ENCODE measurements around the gene LARP1.
"Not testable (repeated sequence)": the region's sequence is repeated elsewhere in the genome, so short reads cannot be mapped to it uniquely, and the experiment has no call there.

The LARP1 gene

GRCh38 chr5:154793599-154794524, 38.7 kb downstream of the LARP1 start:
- DNase-seq (ENCODE audit: low read depth): no peak

- DNase-seq (ENCODE audit: low read depth): no peak
These were observed 39.5 kb downstream of the LARP1 start for GRCh38 chr5:154794525-154795234.

DNA sequence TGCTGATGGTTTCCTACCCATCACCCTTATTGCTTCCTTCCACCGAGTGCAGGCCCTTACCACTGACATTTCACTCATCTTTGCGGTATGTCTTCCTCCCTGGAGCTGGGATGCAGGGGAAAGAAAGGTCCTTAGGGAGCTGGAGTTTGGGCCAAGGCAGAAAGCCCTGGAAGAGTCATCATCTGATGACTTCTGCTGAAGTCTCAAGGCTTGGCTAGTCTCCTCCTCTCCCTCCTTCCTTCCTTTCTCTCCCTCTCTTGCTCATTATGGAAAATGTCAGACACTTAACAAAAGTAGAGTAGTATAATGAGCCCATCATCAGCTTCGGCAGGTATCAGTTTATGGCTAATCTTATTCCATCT, 40.0 kb downstream of the LARP1 start:
- DNase-seq (ENCODE audit: low read depth): no peak

- no peak for DNase-seq (ENCODE audit: low read depth)
These were observed 42.6 kb downstream of the LARP1 start for GRCh38 chr5:154797762-154798161.

GRCh38 chr5:154800582-154800981, 45.4 kb downstream of the LARP1 start:
- DNase-seq (ENCODE audit: low read depth): no peak

DNA sequence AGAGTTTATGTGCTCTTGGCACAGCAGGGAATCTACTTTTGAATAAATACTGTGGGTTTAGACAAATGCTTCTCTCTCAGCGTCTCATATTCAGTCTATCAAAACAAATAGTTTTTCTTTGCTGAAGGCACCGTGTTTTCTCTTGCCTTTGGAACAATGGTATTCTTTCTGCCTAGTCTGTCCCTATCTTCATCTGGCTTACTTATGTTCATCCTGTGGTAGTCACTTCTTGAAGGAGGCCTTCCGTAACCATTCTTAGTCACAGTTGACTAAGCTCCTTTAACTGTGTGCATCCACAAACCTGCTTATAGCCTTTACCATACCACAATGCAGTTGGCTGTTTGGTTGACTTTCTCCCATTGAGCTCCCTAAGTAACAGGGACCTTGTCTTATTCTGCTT, 45.9 kb downstream of the LARP1 start:
- DNase-seq (ENCODE audit: low read depth): no peak

- no peak for DNase-seq (ENCODE audit: low read depth)
These were observed 46.9 kb downstream of the LARP1 start for GRCh38 chr5:154802050-154802449.

DNA sequence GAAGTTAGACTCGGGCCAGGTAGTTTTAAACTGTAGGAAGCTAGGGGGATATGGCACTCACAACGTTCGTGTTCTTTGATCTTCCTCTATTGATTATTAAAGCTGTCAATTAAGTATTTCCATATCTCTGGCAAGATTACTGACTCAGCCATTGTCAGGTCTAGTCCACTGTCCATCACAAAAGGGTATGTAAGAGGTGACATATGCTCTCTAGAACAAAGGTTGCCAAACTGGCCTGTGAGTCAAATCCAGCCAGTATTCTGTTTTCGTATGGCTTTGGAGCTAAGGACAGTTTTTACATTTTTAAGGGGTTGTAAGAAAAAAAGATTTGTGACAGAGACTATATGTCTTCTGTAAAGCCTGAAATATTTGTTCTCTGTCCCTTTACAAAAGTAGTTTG, 51.0 kb downstream of the LARP1 start:
- DNase-seq (ENCODE audit: low read depth): no peak

- DNase-seq (ENCODE audit: low read depth): no peak
These were observed 56.1 kb downstream of the LARP1 start for GRCh38 chr5:154811239-154811638.

DNA sequence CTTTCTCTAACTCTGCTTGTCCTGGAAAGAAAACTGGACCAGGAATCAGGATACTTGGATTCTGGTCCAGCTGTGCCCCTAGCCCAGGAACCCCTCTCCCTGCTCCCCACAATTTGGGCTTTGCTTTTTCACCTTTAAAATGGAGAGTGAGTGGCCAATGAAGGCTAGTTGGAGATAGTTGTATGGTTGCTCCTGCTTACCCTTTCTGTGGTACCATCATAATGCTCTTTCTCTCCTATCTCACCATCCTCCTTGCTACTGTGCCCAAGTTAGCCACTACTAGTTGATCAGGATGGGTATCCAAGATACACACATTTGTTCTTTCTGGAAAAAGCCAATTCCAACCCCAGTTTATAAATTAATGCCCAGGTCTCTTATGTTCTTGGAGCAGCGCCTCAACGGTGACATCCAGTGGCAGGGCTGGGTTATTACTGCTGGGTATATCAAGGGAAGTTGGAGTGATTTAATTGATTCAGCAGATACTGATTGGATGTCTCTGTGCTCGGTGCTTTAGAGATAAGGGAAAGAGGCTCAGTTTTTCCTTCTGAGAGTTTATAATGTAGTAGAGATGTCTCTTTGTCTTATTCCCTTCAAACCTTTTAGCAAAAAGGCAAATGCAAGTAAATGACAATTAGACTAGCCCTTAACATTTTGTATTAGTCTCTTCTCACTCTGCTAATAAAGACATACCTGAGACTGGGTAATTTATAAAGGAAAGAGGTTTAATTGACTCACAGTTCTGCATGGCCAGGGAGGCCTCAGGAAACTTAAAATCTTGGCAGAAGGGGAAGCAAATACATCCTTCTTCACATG, 56.7 kb downstream of the LARP1 start:
- peak; percentile 38 for DNase-seq (ENCODE audit: low read depth)

GRCh38 chr5:154813158-154813557, 58.0 kb downstream of the LARP1 start:
- no peak for DNase-seq (ENCODE audit: low read depth)

GRCh38 chr5:154813736-154814135, 58.6 kb downstream of the LARP1 start:
- no peak for DNase-seq (ENCODE audit: low read depth)

DNA sequence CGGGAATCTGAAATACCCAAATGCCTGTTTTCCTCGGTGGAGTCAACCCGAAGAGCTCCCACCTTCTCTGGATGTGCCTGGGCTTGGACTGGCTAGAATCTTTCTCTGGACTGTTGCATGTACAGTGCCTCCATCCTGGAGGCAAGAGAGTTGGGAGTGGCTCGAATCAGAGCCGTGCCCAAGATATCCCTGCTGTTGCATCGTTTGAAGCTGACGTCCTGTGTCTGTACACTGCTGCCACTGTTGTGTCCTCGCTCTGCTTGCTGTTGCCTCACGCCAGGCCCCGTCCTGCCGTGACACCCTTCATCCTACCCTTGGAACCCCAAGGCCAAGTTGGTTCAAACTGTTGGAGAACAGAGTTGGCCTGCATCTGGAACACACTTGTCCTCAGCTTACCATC, 59.8 kb downstream of the LARP1 start:
- DNase-seq (ENCODE audit: low read depth): no peak

DNA sequence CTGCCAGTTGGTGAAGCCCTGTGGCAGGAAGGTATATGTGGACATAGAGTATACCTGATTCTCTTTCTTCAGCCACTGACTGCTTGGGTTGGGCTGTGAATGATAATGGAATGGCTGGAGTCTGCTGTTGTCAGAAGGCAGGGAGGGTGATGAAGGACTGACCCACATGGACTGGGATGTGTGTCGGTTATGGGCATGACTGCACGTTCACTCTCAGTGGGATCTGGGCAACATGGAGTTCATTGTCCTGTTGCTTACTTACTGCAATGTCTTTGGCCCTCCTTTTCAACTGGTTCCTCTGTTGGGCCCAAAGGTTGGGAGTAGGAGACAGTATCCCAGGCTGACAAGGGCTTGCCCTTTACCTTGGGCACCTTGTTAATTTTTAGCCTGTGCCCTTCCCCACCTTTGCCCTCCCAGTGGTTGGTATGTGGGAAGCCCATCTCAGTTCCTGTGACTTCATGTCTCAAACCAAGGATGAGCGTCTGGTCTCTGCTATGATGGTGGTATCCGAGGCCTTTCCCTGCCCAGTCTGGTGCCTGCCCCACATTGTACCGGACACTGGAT, 60.6 kb downstream of the LARP1 start:
- no peak for DNase-seq (ENCODE audit: low read depth)

- no peak for DNase-seq (ENCODE audit: low read depth)
These were observed 61.8 kb downstream of the LARP1 start for GRCh38 chr5:154816891-154817492.

DNA sequence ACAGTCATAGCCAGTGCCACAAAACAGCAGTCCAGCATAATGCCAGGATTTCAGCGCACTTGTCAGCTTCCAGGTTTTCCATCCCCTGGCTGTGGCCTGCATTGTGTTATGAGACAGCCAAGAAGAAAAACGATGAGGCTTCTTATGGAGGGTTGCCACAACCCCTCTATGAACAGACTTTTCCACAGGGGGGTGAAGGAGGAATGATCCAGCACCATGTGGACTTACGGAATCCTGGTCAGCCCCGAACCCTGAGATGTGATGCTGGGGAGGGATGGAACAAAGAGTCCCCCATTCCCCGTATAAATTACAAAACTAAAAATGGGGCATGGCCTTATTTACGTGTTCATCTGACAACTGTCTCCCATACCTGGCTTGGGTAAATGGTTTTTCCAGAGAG, 62.6 kb downstream of the LARP1 start:
- no peak for DNase-seq (ENCODE audit: low read depth)

DNA sequence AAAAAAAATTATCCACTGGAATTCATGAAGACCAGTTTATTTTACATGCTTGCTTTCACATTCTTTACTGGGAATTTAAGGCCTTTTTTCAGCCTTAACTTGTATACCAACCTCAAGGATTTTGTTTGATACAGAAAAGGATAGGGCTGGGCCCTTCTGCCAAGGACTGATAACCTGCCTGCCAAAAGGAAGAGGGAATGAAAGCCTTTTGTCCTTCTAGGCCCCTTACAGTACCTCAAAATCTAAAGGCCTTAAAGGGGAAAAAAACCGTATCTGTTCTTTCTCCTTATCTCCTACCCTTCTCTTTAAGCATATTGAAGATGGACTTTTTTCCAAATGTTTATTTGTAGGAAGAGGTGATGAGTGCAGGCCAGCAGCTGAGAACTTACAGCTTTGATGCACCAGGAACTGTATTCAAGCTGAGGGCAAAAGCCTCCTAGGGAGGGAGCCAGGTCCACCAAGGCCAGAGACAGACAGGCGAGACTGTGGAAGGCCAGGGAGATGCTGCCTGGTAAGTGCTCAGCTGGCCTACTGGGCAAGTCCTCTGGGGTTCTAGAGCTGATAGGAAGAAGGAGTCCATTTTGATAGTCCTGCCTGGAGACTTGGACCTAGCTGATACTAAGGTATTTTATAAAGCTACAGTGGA, 63.4 kb downstream of the LARP1 start:
- DNase-seq (ENCODE audit: low read depth): no peak

DNA sequence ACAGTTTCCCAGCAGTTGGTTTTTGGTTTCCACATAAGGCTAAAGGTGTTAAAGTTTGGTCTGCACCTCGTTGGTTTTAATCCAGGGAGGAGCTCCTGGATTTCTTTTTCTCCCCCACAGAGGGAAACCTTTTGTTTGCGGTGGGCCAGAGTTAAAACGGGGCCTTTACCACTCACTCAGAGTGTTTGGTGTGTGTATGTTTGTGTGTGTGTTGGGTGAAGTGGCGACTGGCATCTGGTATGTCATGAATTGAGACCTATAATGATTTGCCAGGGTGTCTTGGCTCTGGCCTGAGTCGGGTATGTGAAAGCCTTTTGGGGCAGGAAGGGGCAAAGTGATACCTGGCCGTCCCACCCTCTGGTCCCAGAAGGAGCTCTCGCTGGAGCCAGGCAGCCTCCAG, 64.4 kb downstream of the LARP1 start:
- no peak for DNase-seq (ENCODE audit: low read depth)

DNA sequence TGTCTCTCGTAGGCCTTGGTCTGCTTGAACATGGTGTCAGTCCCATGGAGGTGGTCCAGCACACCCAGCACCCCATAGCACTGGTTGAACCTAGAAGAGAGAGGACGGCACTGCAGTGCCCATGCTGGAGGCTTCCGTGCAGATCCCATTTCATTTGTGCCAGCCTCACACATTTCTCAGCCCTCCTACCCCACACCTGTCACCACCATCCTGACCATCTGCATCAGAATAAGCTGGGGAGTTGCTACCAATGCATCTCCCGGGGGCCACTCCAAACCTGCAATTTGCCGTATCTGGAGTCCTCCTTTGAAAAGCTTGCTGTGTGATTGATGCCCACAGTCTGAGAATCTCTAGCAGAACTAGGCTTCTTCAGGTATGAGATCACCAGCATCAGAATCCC, 65.2 kb downstream of the LARP1 start:
- no peak for DNase-seq (ENCODE audit: low read depth)

DNA sequence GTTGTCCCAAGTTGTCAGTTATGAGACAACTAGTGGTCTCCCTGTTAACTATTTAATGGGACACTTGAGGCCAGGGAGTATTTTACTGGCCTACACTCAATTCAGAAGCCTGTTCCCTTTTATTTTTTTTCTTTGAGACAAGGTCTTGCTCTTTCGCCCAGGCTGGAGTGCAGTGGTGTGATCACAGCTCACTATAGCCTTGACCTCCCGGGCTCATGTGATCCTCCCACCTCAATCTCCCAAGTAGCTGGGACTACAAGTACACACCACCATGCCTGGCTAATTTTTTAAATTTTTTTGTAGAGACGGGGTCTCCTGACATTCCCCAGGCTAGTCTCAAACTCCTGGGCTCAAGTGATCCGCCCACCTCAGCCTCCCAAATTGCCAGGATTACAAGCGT, 67.7 kb downstream of the LARP1 start:
- DNase-seq (ENCODE audit: low read depth): not testable (repeated sequence)

DNA sequence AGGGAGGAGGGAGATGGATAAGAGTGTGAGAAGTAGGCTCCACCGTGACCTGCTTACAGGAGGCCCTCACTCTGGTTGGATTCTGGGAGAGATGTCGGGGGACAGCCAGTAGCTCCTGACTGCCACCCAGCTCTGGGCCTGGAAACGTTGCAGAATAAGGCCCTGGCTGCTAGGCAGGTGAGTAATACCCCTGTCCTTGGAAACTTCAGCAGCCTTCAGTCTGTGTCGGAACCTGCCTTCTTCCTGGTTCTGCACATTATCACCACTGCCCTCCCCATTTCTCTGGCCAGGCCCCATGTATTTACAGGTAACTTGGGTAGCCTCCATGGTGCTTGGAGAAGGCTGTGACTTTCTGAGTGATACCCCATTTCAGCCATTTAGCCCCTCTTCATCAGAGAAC, 68.4 kb downstream of the LARP1 start:
- no peak for DNase-seq (ENCODE audit: low read depth)
